ENCODE results near the gene CREB5.

GRCh38 chr7:28381466-28381865 is 30.9 kb upstream of the CREB5 start:
- TF ChIP-seq POLR2A (IDR thresholded peaks at IDR 0.05; ENCODE audit: low read depth, low read length) (no peak), POLR2AphosphoS5 (IDR thresholded peaks at IDR 0.05; ENCODE audit: low read depth, low read length) (no peak)

Measured in GM12892 (cell line).